ENCODE data around the gene AP1S1.

GRCh38 chr7:101119876-101120275, 34.4 kb upstream of the AP1S1 start:
- TF ChIP-seq, protein P1, sequence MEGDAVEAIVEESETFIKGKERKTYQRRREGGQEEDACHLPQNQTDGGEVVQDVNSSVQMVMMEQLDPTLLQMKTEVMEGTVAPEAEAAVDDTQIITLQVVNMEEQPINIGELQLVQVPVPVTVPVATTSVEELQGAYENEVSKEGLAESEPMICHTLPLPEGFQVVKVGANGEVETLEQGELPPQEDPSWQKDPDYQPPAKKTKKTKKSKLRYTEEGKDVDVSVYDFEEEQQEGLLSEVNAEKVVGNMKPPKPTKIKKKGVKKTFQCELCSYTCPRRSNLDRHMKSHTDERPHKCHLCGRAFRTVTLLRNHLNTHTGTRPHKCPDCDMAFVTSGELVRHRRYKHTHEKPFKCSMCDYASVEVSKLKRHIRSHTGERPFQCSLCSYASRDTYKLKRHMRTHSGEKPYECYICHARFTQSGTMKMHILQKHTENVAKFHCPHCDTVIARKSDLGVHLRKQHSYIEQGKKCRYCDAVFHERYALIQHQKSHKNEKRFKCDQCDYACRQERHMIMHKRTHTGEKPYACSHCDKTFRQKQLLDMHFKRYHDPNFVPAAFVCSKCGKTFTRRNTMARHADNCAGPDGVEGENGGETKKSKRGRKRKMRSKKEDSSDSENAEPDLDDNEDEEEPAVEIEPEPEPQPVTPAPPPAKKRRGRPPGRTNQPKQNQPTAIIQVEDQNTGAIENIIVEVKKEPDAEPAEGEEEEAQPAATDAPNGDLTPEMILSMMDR (IDR thresholded peaks at IDR 0.05; ENCODE audit: insufficient read depth, low read length), result no peak
- TF ChIP-seq POLR2AphosphoS5 (IDR thresholded peaks at IDR 0.05; ENCODE audit: low read depth) (no peak), GABPA (IDR thresholded peaks at IDR 0.05; ENCODE audit: low read depth) (no peak)
- TF ChIP-seq, protein P2, sequence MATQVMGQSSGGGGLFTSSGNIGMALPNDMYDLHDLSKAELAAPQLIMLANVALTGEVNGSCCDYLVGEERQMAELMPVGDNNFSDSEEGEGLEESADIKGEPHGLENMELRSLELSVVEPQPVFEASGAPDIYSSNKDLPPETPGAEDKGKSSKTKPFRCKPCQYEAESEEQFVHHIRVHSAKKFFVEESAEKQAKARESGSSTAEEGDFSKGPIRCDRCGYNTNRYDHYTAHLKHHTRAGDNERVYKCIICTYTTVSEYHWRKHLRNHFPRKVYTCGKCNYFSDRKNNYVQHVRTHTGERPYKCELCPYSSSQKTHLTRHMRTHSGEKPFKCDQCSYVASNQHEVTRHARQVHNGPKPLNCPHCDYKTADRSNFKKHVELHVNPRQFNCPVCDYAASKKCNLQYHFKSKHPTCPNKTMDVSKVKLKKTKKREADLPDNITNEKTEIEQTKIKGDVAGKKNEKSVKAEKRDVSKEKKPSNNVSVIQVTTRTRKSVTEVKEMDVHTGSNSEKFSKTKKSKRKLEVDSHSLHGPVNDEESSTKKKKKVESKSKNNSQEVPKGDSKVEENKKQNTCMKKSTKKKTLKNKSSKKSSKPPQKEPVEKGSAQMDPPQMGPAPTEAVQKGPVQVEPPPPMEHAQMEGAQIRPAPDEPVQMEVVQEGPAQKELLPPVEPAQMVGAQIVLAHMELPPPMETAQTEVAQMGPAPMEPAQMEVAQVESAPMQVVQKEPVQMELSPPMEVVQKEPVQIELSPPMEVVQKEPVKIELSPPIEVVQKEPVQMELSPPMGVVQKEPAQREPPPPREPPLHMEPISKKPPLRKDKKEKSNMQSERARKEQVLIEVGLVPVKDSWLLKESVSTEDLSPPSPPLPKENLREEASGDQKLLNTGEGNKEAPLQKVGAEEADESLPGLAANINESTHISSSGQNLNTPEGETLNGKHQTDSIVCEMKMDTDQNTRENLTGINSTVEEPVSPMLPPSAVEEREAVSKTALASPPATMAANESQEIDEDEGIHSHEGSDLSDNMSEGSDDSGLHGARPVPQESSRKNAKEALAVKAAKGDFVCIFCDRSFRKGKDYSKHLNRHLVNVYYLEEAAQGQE (IDR thresholded peaks at IDR 0.05; ENCODE audit: insufficient replicate concordance, low read depth), result no peak

Measured in HL-60 (cell line).